ENCODE measurements around the gene MYOG. TPM values are rescaled to one million over a fixed set of nuclear protein-coding genes. Genes with fewer than 3 reads are reported as not detected.

The MYOG gene
- not detected in 2 replicates for total RNA-seq

DNA sequence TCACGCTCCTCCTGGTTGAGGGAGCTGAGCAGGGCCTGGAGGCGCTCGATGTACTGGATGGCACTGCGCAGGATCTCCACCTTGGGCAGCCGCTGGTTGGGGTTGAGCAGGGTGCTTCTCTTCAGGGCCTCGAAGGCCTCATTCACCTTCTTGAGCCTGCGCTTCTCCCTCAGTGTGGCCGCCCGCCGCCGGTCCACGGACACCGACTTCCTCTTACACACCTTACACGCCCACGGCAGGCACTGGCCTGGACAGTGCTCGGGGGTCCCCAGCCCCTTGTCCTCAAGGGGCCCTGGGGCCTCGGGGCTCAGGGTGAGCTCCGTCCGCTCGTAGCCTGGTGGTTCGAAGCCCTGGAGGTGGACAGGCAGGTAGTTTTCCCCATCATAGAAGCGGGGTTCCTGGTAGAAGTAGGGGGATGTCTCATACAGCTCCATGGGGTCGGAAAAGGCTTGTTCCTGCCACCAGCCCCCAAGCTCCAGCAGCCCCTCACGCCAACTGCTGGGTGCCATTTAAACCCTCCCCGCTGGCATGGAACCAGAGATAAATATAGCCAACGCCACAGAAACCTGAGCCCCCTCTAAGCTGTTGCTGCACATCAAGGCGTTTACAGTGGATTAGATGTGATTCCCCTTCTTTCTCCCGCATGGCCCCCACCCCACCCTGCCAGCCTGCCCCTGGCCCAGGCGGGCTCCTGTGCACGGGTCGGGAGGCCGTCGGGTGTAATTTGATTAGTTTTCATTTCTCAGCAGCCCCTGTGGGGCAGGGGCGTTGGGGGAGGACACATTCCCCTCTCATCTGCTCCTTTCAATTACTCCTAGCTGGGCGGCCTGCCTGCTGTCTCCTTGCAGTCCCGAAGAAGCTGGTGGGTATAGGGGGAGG, at the start of gene MYOG:
Gene MYOG, minus strand, starts transcription at position 485 of the 879 bp plus-strand sequence. Its CDS starts 51 bp downstream, at position 434.

DNA sequence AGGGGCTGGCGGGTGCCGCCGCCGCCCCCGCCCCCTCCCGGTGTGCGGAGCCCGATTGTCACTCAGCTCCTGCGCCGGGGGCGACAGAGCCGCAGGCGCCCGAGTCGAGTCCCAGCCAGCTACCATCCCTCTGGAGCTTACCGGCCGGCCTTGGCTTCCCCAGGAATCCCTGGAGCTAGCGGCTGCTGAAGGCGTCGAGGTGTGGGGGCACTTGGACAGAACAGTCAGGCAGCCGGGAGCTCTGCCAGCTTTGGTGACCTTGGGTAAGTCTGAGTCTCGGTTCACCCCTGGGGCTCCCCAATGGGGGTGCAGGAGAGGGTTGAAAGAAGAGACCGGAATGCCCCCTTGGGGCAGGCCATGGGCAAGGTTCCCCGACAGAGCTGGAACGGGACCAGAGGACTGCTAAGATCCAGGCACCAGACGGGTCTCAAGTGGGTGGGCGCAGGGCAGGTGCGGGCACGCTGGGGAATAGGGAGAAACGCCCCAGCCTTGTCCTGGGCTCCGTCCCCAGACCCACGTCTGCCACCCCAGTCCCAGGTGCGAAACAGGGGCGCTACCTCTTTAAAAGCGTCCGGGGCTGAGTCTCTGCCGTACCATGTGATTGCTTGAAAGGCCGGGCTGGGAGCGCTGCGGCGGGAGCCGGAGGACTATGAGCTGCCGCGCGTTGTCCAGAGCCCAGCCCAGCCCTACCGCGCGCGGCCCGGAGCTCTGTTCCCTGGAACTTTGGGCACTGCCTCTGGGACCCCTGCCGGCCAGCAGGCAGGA, 42.0 kb upstream of the MYOG start, which contains the start of gene ADORA1:
Gene ADORA1, plus strand, starts transcription at position 61 of the 765 bp plus-strand sequence. CDS start 1,116 bp downstream, outside the sequence.

Other genes starting within 250 kb of the MYOG start
- 10.1 and 10.5 TPM in 2 replicates for gene RABIF, start 196.9 kb downstream of the MYOG start, total RNA-seq
- 26.8 and 30.3 TPM in 2 replicates for gene KLHL12, start 158.8 kb downstream of the MYOG start, total RNA-seq
- gene ADIPOR1, start 127.7 kb downstream of the MYOG start, total RNA-seq: 84.2 and 110 TPM in 2 replicates
- gene CYB5R1, start 118.8 kb downstream of the MYOG start, total RNA-seq: 22.8 and 25.1 TPM in 2 replicates
- 122 and 126 TPM in 2 replicates for gene TMEM183A, start 78.6 kb downstream of the MYOG start, total RNA-seq
- 0.29 and 1.5 TPM in 2 replicates for gene PPFIA4, start 59.5 kb downstream of the MYOG start, total RNA-seq
- under 0.01 TPM in 1 of 2 replicates, not detected in the other for gene ADORA1, start 41.7 kb upstream of the MYOG start, total RNA-seq
- gene MYBPH, start 89.8 kb upstream of the MYOG start, total RNA-seq: not detected in 2 replicates
- 1.7 and 2.9 TPM in 2 replicates for gene CHI3L1, start 100.7 kb upstream of the MYOG start, total RNA-seq
- gene CHIT1, start 143.7 kb upstream of the MYOG start, total RNA-seq: not detected in 2 replicates
- 54.6 and 55.2 TPM in 2 replicates for gene BTG2, start 219.5 kb upstream of the MYOG start, total RNA-seq